Measurements from ENCODE around the gene MAG. TPM values are rescaled to one million over a fixed set of nuclear protein-coding genes. Genes with fewer than 3 reads are reported as not detected.
"Not testable (repeated sequence)": the region's sequence is repeated elsewhere in the genome, so short reads cannot be mapped to it uniquely, and the experiment has no call there.

Gene MAG
- total RNA-seq, 1 donor from 2014 or later = 0.81 TPM

GRCh38 chr19:35279985-35280821 is 11.8 kb upstream of the MAG start:
- ATAC-seq = peak; percentile 51
- DNase-seq (ENCODE audit: low spot score) = peak; percentile 83

GRCh38 chr19:35281303-35281702 is 10.7 kb upstream of the MAG start:
- ATAC-seq (no peak), DNase-seq (ENCODE audit: low spot score) (no peak)

- no peak for DNase-seq (ENCODE audit: low spot score)
Measured at GRCh38 chr19:35284153-35285094, 7.5 kb upstream of the MAG start.

GRCh38 chr19:35285095-35285449 is 6.9 kb upstream of the MAG start:
- ATAC-seq = no peak

More at GRCh38 chr19:35284153-35285094, 7.5 kb upstream of the MAG start:
- ATAC-seq = peak; percentile 0

GRCh38 chr19:35285465-35285864 is 6.5 kb upstream of the MAG start:
- not testable (repeated sequence) for ATAC-seq; DNase-seq (ENCODE audit: low spot score)

More at GRCh38 chr19:35285095-35285449, 6.9 kb upstream of the MAG start:
- DNase-seq (ENCODE audit: low spot score) = no peak

- ATAC-seq; DNase-seq (ENCODE audit: low spot score): not testable (repeated sequence)
Measured at GRCh38 chr19:35286101-35286500, 5.9 kb upstream of the MAG start.

DNA sequence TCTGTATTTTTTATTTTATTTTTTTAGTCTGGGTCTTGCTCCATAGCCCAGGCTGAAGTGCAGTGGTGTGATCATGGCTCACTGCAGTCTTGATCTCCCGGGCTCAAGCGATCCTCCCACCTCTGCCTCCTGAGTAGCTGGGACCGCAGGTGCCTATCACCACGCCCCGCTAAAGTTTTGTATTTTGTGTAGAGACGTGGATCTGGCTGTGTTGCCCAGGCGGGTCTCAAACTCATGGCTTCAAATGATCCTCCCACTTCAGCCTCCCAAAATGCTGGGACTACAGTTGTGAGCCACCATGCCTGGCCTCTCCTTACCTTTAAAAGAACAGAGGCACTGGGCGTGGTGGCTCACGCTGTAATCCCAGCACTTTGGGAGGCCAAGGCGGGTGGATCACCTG is 4.2 kb upstream of the MAG start:
- no peak for ATAC-seq

GRCh38 chr19:35288331-35288730 is 3.6 kb upstream of the MAG start:
- no peak for DNase-seq (ENCODE audit: low spot score)

More for the DNA sequence above, 4.2 kb upstream of the MAG start:
- no peak for DNase-seq (ENCODE audit: low spot score)

DNA sequence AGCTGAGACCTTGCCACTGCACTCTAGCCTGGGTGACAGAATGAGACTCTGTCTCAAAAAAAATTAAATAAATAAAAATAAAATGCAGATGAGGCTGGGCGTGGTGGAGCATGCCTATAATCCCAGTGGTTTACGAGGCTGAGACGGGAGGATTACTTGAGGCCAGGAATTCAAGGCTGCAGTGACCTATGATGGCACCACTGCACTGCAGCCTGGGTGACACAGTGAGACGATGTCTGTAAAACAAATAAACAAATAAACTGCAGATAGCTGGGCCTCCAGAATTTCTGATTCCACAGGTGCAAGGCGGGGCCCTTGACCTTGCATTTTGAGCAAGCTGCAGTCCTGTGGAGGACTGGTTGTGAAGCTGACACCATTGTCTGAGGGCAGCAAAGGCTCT is 3.1 kb upstream of the MAG start:
- ATAC-seq (no peak), DNase-seq (ENCODE audit: low spot score) (no peak)

More at GRCh38 chr19:35288331-35288730, 3.6 kb upstream of the MAG start:
- no peak for ATAC-seq

GRCh38 chr19:35290381-35291127 is 1.4 kb upstream of the MAG start:
- DNase-seq (ENCODE audit: low spot score) = no peak
- ATAC-seq = no peak

GRCh38 chr19:35291259-35291658 is 702 bp upstream of the MAG start:
- ATAC-seq (no peak), DNase-seq (ENCODE audit: low spot score) (no peak)

DNA sequence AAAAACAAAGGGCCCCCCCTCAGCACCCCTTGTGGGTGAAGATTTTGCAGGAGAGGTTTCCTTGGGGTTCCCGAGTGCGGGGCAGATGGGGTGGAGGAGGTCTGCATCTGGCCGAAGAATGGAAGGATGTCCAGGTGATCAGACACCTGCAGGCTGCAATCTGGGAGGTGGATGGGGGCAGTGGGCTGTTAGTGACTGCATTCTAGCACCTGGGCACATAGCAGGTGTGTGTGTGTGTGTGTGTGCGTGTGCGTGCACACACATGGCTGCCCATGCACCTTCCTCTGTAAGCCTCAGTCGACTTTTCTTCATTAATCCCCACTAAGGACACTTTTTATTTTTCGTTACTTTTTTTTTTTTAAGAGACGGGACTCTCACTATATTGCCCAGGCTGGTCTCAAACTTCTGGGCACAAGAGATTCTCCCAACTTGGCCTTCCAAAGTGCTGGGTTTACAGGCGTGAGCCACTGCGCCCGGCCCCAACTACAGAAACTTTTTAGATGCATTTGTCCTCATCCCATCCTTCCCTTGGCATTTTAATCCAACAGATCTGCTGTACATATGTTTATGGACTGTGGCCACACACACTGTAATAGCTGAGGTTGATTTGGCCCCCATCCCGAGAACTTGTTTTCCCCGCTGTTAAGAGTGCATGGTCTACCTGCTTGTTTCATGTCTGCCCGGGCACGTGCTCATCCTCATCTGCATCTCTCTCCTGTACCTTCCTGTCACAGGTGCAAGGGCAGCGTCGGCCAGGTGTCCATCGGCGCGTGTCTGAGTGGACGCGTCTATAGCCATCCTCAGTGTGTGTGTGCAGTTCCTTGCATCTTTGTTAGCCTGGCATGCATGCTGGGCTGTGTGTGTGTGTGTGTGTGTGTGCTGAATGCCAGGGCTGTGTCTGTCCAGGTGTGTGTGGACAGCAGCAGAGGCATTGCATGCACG is 731 bp downstream of the MAG start:
- no peak for ATAC-seq
- no peak for DNase-seq (ENCODE audit: low spot score)

GRCh38 chr19:35293363-35293739 is 1.4 kb downstream of the MAG start:
- DNase-seq (ENCODE audit: low spot score) (no peak), ATAC-seq (no peak)

DNA sequence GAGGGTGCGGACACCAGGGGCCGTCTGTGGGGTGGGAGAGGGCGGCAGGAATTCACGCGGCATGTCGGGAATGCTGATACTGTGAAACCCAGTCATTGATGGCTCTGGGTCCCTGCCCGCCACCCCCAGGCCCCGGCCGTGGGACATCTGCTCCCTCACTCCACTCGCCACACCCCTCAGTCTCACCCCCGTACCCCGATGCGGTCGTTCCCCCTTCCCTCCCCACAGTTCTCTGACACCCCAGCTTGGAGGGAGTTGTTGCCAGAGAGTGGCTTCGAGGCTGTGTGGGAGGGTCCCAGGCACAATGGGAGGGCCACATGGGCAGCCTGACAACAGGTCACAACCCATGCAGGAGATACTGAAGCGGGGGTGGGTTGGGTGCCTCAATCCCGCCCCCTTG is 1.8 kb downstream of the MAG start:
- DNase-seq (ENCODE audit: low spot score) = no peak
- no peak for ATAC-seq

- no peak for DNase-seq (ENCODE audit: low spot score)
- ATAC-seq = no peak
Measured at GRCh38 chr19:35294328-35294727, 2.4 kb downstream of the MAG start.

DNA sequence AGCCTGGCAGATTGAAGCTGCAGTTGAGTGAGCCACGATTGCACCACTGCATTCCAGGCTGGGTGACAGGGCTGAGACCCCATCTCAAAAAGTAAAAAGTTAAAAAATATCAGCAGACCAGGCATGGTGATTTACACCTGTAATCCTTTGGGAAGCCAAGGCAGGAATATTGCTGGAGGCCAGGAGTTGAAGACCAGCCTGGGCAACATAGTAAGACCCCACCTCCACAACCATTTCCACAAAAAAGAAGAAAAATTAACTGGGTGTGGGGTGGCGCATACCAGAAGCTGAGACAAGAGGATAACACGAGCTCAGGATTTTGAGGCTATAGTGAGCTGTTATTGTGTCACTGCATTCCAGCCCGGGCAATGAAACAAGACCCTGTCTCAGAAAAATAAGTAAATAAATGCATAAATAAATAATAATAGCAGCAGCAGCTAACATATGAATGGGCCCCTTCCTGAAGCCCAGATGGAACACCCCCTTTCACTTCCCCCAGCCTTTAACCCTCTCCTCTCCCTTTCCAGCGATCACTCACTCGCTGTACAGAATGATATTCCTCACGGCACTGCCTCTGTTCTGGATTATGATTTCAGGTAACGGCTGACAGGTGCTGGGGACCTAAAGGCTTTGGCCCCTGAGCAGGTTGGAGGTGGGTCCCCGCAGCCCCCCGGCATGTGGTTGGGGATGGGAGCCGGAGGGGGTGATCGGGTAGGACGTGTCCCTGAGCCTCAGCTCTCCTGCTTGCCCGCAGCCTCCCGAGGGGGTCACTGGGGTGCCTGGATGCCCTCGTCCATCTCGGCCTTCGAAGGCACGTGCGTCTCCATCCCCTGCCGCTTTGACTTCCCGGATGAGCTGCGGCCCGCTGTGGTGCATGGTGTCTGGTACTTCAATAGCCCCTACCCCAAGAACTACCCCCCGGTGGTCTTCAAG is 3.2 kb downstream of the MAG start:
- DNase-seq (ENCODE audit: low spot score) (no peak), ATAC-seq (no peak)

DNA sequence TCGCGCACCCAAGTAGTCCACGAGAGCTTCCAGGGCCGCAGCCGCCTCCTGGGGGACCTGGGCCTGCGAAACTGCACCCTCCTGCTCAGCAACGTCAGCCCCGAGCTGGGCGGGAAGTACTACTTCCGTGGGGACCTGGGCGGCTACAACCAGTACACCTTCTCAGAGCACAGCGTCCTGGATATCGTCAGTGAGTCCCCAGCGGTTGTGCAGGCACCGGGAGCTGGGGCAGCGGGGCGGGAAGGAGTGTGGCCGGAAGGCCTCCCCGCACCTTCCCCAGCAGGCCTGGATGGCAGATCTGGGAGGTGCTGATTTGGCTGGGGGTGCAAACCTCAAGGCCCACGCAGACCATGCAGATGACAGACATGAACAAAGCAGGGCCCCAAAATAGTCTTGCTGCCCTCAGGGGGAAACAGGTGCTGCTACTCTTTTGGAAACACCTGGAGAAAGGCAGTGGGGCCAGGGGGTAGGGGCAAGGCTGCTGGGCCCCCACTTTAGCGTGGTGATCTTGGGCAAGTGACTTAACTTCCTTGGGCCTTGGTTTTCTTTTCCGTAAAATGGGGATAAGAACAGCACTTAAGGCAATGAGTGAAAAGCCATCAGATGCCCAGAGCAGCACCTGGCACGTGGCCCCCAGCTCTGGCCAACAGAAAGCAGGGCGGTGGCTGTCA is 4.0 kb downstream of the MAG start:
- DNase-seq (ENCODE audit: low spot score) (no peak), ATAC-seq (no peak)
